HG02642 (cell line): ENCODE results near the gene ARPP21.
"Not testable (repeated sequence)": the region's sequence is repeated elsewhere in the genome, so short reads cannot be mapped to it uniquely, and the experiment has no call there.

Source experiments
- ATAC-seq: cut with Tn5 transposase; IDR thresholded peaks from one replicate; pipeline ENCODE4 v1.9.1; 2021; ENCODE audit warnings: mild to moderate bottlenecking; ENCODE audit not compliant: unreplicated experiment, poor library complexity

ARPP21 gene

GRCh38 chr3:35776346-35776745 is 137.0 kb downstream of the ARPP21 start:
- no peak for ATAC-seq

DNA sequence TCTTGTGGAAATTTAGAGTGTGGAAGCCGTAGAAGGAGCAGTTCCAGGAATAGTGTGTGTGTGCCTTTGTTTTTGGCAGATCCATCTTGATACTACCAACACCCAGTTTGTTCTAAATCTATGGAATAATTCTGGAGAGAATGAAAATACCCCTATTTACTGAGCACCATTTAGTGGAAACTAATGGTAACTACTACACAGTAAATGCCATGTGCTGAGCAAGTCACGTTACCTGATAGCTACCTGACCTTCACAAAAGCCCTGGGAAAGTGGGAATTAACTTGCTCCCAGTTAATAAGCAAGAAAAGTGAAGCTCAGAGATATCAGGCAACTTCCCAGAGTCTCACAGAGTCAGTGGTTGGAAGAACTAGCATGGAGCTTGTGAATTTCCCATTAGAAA is 137.7 kb downstream of the ARPP21 start:
- no peak for ATAC-seq

DNA sequence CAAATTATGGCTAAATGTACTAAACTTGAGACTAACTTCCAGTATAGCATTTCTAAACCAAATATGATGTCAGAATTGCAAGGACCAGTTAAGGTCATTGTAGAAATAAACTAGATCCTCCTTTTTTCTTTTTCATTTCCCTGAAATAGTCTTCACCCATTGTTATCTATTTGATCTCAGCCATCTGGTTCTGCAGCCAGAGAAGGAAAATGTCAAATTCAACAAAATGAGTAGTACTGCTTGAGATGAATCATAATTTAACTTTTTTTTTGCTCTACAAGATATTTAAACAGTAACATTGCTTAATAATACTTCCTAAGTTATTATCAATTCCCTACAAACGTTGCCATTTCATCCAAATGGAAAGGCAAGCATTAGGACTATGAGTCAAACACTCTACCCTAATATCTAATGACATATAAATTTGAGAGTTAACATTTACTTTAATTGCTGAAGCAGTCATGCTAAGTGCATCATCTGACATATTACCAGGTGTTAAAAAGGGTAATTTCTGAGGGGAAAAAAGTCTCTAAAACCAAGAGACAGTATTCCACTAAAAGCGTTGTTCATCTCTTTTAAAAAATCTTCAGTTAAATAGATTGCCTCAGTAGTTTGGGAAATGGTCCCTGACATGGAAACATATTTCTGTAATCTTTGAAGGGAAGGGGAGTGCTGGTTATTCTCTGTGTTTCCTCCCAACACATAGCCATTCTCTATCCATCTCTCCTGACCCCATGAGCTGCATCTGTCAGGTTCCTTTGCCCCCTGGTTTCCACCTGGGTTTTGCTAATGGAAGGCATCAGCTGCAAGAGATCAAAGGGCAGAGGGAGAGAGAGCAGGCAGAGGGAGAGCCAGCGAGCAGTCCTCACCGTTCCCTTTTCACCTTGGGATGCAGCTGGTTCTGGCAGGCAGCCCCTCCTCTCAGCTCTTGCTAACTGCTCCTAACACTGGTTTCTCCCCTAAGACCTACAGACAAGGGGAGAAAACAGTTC is 138.5 kb downstream of the ARPP21 start:
- ATAC-seq, result no peak

DNA sequence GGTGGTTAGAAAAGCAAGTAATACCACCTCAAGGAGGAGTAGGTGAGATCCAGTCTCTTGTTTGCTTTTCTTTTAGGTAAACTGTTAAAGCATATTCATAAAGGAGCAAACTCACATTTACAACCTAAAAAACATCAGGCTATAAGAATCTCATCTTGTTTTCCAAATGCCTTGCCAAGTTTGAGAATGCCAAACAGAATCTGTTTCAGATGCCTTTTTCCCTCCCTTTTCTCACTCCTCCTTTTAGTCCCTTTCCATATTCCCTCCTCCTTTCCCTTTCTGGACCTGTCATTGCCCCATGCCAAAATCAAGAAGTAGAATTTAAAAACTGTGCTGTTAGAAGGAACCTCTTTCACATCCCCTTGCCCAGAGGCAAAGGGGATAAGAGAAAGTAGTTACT is 140.3 kb downstream of the ARPP21 start:
- no peak for ATAC-seq

DNA sequence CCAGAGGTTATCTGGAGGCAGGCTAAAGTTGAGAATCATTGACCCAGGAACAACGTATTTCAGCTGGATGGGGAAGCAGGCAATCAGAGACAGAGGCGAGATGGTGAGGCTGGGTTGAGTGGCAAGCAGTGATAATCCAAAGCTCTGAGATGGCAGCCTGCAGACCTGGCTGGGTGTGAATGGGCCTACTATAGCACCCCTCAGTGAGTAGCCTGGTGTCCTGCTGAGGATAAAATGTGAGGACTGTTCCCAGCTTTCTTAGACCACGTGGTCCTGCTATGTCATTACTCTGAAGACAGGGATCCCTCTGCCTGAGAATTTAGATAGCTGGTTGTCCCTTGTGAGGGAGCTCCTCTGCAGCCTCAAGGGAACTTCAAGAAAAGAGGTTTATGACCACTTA is 141.5 kb downstream of the ARPP21 start:
- no peak for ATAC-seq

DNA sequence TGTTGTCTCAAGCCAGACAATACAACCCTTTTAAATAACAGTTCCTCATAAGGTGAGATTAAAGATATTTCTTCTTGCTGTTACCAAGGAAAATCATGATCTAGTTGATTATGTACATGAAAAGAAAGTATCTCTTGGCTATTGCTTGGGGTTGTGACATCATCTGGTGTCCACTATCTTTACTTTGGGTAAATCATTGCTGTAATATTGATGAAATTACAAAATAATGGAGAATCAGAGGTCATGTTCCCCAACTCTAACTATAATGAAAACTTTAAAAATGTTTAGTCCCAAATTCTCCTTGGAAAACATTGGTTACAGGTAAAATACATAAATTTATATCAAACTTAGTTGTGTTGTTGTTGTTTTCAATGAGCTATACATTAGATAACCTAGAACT is 142.2 kb downstream of the ARPP21 start:
- no peak for ATAC-seq

GRCh38 chr3:35782355-35782754 is 143.0 kb downstream of the ARPP21 start:
- no peak for ATAC-seq

GRCh38 chr3:35784169-35784568 is 144.8 kb downstream of the ARPP21 start:
- ATAC-seq, result no peak

DNA sequence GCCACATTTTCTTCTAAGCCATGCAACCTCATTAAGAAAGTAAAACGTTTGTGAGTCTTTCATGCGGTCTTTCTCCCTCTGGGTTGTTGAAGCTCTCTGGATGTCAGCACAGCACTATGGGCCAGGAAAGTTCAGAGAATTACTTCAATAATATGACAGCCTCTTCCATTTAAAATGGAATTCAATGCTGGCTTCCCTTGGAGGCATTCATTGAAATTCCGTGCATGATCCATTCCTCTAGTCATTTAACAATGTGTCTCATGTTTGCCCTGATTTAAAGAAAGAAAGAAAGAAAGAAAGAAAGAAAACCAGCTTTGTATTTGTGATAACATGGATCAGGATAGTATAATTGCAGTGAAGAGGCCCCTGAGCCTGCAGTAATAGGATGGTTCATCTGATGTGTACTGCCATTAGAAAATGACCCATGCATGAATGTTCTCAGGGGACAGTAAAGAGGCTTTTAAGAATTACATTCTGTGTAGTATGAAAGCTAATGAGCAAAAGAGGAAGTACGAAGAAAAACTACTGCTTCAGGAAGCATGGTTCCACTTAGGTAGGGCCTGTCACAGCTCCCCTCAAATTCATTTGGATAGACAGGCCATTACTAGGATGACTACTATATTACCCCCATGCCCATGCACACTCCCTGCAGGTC is 146.0 kb downstream of the ARPP21 start:
- ATAC-seq, result no peak

DNA sequence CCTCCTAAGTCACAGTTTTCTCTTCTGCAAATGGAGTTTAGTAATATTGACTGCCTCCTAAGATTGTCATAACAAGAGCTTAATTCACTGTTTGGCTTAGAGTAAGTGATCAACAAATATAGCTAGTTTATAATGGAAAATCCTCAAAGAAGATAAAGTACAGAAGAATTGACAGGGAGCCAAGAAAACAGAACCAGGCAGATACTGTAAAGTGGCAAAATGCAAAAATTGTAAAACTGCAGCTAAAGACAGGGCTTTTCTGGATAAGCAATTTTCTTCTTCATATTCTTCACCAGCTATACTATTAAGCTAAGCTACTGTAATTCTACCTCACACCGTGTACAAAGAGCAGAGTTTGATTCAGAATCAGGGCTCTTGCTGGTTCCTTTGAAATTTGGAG is 148.6 kb downstream of the ARPP21 start:
- no peak for ATAC-seq

DNA sequence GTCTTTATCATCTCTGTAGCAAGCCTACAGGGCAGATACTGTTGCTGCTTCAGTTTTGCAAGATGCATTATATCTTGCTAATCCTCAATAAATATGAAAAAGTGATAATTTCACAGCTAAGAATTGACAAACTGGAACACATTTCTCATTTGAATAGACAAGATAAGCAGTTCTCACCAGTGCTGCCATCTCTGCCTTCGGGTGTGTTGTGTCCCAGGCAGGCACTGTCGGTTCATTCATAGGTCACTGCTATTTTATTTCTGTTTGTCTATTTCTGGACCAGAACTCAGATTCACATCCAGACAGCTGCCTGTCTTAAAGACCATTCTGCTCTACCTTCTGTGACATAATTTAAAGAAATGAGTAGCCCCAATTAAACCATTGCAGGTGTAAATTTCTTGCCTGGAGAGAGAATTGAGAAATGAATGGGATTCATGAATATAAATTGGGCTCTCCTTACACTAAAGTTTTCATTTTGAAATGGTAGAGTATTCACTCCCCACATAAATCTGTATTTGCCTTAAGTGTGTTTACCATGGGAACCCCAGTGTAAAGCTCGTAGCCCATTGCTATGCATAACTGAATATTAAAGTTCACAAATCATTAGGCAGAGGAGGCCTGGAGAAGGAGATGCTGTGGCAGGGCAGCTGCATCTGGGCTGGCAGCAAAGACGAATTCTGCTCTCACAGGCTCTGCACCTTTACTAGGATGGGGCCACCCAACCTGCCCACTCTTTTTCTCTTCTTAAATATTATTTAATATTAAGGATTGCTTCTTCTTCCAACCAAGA is 149.9 kb downstream of the ARPP21 start:
- no peak for ATAC-seq

DNA sequence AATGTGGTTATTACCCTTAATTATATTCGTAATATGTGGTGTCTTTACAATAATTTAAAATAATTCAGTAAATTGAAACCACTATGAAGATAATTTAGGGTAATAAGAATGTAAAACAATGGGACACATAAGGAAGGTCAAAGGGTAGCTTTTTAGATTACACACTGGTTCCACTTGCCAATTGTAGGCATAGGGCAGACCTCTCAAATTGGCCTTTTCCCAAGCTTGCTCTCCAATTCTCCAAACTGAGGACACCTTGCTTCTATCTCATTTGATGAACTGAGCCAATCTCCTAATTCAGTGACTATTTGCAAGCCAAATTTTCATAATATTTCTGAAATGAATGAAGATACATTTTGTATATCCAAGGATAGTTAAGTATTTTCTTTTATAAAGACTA is 151.4 kb downstream of the ARPP21 start:
- ATAC-seq, result no peak

GRCh38 chr3:35793667-35794066 is 154.3 kb downstream of the ARPP21 start:
- no peak for ATAC-seq

DNA sequence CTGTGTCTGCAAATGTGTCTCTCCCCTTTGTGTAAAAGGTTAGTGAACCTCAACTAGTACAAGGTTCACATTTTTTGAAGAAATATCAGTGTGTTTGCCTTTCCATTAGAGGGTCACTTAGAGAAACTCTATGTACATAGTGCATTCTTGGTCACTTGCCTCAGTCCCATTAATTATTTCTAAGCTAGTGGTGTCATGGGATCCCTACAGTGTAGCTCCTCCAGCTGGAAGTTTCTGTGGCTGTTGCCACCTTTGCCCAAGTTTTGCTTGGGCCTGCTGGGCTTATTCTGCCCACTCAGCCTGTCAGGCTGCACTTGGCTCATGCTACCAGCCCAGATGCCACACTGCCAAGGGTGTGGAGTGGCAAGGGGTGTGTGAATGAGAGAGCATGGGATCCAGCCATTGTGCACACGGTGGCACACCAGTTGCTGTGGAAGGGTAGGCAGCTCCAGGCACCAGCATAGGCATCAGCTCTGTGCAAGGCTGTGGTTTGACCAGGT is 161.7 kb downstream of the ARPP21 start:
- no peak for ATAC-seq

GRCh38 chr3:35814531-35814930 is 175.2 kb downstream of the ARPP21 start:
- no peak for ATAC-seq

- ATAC-seq, result not testable (repeated sequence)
These were observed 176.5 kb downstream of the ARPP21 start for GRCh38 chr3:35815796-35816195.

- no peak for ATAC-seq
These were observed 177.9 kb downstream of the ARPP21 start for GRCh38 chr3:35817216-35817615.

DNA sequence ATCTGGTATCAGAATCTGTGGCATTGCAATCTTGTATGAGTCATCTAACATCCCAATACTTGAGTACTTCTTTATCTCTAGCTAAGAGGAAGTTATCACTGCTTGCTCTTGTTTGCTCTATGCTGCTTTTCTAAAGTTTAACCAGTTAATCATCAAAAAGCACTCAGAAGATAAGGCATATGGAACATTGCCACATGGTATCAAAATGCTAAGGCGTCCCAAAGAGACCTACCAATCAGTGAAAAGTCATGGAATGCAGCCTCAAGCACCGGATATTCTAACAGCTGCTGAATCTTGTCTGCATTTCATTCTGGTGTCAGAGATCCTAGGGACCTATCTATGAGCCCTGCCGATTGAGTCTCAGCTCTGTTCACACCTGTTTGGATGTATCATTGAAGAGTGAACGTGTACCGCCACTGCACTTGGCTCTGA is 192.8 kb downstream of the ARPP21 start:
- ATAC-seq, result no peak
